GM21717 (cell line): ENCODE data around the gene DOCK1.

Source experiments
- ATAC-seq: cut with Tn5 transposase; IDR thresholded peaks from one replicate; pipeline ENCODE4 v1.9.1; 2021; ENCODE audit warnings: mild to moderate bottlenecking, moderate library complexity; ENCODE audit not compliant: unreplicated experiment

Gene DOCK1

DNA sequence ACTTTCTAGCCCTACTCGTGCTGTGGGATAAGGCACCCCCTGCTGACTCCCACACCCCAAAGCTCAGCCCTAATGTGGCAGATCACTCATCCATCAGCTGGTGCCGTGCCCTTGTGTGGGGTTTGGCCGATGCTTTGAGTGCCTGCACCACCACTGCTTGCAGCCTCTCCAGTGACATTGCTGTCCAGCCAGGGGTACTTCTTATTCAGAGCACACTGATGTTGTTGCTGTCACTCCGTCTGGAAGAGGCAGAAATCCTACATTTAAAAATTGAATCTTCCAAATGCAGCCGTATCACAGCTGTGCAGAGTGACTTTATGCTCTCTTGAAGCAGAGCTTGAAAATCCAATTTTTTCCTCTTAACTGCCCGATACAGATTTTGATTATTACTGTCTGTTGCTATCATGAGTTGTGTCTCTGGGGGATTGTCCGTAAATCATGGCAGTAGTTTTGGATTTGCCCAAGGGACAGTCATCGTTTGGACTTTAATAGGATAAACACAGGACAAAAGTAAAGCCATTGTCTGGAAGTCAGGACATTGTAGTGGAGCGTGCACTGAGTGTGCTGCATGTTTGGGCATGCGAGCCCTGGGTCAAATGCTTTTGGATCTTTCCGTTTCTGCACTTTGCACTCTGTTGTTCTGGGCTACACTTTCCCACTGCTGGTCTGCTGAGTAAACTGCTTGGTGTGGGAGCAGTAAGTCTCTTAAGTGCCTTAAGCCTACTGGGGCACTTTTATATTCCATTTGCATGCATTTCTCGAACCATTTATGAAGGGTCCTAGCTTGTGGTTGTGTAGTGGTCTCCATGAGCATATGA, 128.2 kb downstream of the DOCK1 start:
- ATAC-seq: no peak

DNA sequence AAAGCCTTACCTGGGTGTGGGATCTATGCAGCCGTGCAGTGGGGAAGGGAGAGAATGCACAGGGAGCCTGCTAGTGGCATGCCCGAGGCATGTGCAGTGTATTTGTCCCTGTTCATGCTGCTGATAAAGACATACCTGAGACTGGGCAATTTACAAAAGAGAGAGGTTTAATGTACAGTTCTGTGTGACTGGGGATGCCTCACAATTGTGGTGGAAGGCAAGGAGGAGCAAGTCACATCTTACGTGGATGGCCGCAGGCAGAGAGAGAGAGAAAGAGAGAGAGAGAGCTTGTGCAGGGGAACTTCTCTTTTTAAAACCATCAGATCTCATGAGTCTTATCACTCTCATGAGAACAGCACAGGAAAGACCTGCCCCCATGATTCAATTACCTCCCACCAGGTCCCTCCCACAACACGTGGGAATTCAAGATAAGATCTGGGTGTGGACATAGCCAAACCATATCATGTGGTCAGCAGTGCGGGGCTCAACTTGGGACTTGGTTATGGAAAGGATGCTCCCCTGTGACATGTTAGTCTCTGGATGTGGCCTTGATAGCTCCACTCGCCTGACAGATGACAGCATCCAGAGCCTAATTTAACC, 128.9 kb downstream of the DOCK1 start:
- ATAC-seq: no peak

DNA sequence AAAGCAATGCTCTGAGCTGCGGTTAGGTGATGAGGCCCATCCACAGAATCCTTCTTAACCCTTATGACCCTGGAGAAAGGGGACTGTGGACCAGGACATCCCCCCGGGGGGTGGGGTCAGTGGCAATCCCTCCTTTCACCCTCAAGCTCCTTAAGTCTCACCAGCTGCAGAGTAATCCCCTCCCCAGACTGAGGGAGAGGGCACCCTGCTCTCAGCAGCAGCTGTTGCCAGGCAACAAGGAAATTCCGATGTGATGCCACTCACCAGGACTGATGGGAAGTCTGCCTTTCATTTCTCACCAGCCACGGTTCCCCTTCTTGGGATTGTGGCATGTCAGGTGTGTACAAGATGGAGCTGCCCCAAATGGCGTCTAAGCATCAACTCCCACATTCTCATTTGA, 129.6 kb downstream of the DOCK1 start:
- no peak for ATAC-seq

DNA sequence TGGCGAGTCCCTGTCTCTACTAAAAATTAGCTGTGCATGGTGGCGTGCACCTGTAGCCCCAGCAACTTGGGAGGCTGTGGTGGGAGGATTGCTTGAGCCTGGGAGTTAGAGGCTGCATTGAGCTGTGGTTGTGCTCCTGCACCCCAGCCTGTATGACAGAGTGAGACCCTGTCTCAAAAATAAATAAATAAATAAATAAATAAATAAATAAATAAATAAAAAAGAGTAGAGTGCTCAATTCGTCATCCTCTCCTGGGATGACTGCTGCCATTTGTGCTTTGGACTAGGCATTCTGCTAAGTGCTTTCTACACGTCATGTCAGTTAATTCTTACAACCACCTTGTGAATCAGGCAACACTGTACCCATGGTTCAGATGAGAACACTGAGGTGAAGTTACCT, 130.6 kb downstream of the DOCK1 start:
- no peak for ATAC-seq

DNA sequence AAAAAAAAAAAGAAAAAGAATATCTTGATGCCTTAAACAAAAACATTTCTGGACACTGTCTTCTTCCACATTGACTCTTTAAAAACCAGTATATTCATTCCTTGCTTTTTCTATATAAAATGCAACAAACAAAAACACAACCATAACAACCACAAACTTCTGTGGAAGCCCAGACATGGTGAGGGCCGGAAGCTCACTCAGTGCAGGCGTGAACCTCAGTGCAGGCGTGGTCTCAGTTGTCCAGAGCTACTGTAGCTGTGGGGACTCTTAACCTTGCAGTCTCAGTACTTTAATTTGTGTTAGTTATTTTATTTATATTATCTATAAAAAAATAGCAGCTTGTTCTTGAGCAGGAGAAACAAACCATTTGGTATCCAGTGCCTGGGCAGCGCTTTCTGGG, 131.8 kb downstream of the DOCK1 start:
- ATAC-seq: no peak

DNA sequence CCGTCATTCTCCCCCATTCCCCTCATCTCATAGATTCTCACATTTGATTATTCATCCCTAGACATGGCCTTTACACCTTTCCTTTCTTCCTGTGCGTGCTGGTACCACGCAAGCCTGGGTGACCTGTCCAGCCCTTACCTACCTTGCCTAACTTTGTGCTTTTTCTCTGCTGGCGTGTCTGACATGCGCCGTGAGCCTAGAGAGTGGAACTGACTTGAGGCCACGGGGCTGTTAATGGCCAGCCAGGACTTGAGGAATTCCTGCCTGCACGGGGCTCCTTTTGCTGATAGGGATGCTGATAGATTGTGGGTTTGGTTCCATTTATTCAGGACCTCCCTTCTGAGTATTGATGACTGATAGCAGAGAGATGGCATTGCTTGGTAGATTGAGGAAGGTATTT, 134.2 kb downstream of the DOCK1 start:
- no peak for ATAC-seq

DNA sequence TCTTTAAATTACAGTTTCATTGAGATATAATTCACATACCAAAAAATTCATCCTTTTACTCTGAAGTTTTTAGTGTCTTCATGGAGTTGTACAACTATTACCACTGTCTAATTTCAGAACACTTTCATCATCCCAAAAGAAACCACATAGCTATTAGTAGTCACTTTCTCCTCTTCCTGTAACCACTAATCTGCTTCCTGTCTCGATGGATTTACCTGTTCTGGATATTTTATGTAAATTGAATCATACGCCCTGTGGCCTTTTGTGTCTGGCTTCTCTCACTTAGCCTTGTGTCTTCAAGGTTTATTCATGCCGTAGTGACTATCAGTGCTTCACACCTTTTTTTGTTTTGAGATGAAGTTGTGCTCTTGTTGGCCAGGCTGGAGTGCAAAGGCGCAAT, 135.5 kb downstream of the DOCK1 start:
- ATAC-seq: no peak

DNA sequence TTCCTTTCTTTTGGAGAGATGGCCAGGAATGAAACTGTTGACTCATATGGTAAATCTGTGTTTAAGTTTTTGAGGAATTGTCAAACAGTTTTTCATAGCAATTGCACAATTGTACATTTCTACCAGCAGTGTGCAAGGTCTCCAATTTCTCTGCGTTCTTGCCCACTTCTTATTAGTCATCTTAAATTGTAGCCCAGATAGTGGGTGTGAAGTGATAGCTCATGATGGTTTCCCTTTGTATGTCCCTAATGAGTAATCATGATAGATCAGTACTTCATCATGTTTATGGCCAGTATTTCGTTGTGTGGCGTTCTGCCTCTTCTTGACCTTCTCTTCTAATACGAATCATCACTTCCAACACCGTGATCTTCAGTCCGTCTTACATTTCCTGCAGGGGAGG, 136.3 kb downstream of the DOCK1 start:
- ATAC-seq: no peak

DNA sequence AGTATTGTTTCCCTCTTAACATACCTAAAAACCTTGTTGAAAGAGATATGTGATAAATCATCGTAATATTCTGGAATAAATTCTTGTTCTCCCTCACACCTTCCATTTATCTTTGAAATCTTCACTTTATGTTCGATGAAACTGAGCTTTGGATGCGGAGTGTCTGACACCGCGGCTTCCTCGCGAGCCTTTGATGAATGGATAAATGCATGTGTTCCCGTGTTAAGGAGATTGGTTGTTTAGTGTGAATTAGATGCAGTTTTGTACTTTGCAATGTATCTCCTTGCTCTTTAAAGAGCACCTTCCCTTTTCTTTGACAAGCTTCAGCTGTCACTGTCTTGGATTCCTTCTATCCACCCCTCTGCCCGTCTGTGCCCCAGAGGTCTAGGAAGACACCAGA, 138.1 kb downstream of the DOCK1 start:
- no peak for ATAC-seq

DNA sequence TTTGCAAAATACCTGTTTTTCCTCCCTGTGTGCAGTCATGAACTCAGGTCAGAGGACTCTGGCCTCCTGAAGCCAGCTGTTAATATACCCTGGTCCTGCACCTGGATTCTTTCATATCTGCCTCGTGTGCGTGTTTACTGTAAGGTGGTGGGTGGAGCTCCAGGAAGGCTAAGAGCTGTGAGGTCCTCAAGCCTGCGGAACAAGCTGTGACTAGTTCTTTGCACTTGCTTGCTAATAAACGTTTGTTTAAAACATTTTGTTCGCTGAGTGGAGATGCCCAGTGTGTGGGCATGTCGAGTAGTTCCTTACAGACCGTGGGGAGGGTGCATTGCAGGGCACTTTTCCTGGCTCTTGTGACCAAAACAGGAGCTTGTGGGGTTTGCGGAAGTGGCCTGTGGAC, 139.0 kb downstream of the DOCK1 start:
- no peak for ATAC-seq

DNA sequence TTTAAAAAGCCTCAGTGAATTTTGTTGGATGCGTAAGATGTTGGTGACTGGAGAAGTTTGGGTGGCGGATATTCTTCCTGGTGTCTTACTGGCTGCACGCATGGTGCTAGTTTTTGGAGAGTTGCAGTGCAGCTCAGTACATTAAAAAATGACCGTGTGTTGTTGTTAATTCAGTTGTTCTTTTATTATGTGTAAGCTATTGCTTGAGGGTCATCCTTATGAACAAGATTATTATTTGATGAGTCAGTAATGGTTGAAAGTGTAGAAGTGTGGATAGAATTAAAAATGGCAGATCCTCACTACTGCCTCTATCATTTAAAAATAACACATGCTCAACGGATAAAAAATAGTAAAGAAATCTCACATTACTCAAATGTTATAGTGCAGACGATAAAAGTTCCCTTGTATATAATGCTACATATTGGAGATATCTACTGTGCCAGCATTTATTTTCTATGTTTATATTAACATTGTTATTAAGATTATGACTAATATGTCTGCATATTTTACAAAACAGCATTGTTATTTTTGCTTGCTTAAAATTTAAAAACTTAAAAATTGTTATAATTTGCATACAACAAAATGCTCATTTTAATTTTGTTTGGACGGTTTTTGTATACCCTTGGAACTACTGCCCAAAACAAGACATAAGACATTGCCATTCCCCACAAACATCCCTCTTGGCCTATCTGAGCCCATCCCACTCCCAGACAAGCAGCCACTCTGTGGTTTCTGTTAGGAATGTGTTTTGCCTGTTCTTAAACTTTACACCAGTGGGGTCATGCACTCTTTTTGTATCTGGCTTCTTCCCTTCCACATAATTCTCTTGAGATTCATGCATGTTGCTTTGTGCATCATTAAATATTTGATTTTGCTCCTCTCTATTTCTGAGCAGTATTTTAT, 142.0 kb downstream of the DOCK1 start:
- ATAC-seq: no peak

DNA sequence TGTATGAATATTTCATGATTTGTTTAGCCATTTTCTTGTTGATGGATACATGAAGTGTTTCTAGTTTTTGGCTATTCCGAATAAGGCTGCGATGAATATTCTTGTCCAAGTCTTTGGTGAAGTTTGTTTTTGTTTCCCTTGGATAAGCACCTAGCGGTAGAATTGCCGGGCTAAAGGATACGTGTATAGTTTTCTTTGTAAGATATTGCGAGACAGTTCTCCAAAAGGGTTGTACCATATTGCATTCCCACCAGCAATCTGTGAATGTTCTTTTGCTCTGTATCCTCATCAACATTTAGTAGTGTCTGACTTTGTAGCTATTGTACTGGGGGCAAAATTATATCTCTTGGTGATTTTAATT, 142.6 kb downstream of the DOCK1 start:
- no peak for ATAC-seq

DNA sequence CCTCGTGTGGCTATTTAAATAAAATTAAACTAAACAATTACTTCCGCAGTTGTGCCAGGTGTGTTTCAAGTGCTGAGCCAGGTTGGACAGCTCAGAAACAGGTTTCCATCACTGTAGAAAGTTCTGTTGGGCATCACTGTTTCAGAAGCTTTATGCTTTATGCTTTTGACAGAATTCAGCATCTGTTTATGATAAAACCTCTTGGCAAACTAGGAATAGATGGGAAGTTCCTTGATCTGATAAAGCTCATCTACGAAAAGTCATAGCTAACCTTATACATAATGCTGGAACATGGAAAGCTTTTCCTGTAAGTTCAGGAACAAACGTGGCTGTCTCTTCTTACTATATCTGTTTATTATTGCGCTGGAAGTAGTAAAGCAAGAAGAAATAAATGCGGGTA, 143.4 kb downstream of the DOCK1 start:
- no peak for ATAC-seq

DNA sequence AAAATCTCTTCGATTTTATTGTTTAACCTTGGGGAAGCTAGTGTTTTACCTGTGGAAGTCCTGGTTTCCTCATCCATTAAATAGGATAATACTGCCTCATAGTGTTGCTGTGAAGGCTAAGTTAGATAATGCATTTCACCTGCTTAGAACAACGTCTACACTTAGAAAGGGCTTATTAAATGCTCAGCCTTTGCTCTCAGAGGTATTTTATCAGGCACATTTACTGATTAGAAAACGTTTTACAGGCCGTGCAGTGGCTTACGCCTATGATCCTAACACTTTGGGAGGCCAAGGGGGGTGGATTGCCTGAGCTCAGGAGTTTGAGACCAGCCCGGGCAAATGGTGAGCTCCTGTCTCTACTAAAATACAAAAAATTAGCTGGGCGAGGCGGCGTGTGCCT, 146.8 kb downstream of the DOCK1 start:
- no peak for ATAC-seq

DNA sequence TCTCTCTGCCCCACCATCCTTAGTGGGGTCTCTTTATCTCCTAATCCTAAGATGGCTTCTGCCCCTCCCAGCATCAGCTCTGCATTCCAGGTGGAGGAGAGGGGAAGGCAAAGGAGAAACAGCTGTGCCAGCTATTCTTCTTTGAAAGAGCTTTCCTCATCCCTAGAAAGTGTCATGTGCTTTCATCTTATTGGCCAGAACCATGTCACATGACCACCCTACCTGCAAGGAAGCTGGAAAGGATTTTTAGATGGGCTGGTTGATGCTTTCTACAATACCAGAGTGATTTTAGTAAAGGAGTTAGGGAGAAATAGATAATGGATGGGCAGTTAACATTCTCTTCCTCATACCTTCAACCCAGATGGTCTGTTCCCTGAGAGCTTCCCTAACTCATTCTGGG, 150.0 kb downstream of the DOCK1 start:
- no peak for ATAC-seq

DNA sequence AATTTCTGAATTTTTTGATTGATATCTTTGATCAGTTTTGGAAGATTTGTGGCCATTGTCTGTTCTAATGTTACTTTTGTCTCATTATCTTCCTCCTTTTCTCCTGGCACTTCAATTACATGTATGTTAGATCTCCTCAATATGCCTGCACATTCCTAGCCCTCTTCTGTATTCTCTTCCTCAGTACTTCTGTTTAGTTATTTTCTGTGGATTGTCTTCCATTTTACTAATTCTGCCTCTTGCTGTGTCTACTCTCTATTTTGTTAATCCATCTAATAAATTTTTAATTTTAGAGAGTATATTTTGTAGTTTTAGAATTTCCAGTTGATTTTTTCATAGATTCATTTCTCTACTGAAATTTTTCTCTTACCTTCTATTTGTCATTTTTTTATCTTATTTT, 154.1 kb downstream of the DOCK1 start:
- no peak for ATAC-seq

DNA sequence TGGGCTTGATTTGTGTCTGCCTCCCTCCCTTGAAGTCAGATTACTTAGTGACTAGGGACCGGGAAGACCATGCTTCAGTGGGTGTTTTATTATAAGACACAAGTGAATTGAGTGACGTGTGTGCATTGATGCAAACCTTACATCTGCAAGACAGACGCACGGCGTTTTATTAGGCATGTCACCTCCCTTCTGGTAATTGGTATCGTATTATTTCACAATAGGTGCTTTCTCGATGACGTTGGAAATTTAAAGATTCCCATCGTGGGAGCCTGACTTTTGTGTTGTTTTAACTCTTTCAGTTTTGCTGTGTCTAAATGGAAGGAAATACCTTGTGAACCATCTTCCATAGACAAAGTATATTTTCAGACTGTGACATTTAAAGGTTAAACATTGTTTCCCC, 158.5 kb downstream of the DOCK1 start:
- ATAC-seq: no peak

DNA sequence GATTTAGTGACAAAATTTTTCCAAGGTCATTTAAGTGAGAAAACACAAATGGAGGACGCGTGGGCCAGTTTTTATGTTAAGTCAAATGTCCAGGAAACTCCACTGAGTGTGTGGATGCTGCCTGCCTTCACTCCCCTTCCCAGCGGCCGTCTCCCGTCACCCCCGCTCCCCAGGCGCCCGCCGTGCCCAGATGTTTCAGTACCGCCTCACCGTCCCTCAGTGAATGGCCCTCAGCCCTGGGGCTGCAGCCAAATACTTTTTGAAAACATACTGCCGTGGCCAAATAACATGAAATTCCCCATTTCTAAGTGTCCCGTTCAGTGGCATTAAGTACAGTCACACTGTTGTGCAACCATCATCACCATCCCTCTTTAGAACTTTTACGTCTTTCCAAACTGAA, 159.2 kb downstream of the DOCK1 start:
- ATAC-seq: no peak

DNA sequence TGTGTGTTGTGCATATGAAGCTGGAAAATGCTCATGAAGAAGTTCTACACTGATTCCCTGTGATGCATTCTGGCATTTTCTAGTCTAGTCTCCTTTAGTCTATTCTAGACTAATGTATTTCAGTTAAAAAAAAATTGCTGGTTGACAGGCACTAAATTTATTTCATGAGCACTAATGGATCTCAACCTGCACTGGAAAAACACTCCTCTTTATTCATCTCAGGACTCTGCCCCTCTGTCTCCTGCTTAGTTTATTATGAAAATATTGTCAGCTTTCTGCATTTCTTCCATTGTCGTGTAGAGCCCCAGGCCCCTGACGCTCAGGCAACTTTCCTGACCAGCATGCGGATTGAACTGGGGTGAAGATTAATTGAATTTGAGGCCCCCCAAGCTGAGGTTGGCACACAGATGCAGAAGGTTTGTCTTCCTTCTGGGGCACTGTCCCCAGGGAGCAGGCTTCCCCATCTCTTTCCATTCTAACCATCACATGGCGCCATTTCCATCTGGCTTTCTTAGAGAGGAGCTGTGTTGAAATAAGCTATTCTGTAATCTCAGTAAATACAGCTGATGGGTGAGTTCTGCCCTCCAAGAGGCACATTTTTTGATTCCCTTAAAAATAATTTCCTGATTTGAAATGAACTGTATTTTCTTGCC, 162.4 kb downstream of the DOCK1 start:
- ATAC-seq: no peak

DNA sequence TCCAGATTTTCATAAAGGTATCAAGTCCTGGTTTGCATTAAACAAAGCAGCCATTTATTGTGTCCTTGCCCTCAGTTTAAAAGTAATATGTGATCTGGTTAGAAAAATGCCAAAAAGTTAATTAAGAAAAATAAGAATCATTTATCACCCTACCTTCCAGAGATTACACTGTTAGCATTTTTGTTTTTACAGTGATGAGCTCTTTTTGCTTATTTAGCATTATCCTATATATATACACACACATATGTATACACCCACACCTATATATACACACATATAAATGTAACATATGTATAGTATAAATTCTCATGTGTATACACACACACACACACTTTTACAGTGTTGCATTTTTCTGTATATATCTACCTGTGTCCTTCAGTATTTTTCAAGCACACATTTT, 163.3 kb downstream of the DOCK1 start:
- no peak for ATAC-seq

DNA sequence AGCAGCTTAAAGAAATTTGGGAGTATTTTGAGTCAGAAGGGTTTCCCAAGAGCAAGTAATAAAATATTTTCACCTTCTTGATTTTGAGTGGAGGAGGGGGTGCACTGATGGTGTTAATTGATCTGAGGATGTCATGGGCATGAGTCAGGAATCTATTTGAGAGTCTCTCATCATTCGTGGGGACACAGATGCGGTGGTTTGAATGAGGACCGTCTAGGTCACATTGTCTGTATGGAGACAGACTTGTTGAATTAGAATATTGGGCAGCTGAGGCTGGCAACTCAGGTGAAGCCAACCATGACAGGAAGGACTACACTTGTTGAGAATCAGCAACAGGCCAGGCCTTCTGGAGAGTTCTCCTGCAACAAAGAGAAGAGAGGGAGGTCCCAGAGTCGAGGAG, 164.2 kb downstream of the DOCK1 start:
- no peak for ATAC-seq
